Measurements from ENCODE around the gene NCKAP5.

Gene NCKAP5

GRCh38 chr2:133146893-133147292, 421.4 kb downstream of the NCKAP5 start:
- DNase-seq (ENCODE audit: low read depth in 2 of 2), result no peak

- no peak for DNase-seq (ENCODE audit: low read depth in 2 of 2)
Measured at GRCh38 chr2:133143645-133144044, 424.6 kb downstream of the NCKAP5 start.

GRCh38 chr2:133142087-133142486, 426.2 kb downstream of the NCKAP5 start:
- DNase-seq (ENCODE audit: low read depth in 2 of 2), result no peak

- no peak for DNase-seq (ENCODE audit: low read depth in 2 of 2)
Measured at GRCh38 chr2:133140620-133141019, 427.6 kb downstream of the NCKAP5 start.

GRCh38 chr2:133139847-133140533, 428.3 kb downstream of the NCKAP5 start:
- no peak for DNase-seq (ENCODE audit: low read depth in 2 of 2)

GRCh38 chr2:133138693-133139092, 429.6 kb downstream of the NCKAP5 start:
- no peak for DNase-seq (ENCODE audit: low read depth in 2 of 2)

GRCh38 chr2:133135035-133135654, 433.1 kb downstream of the NCKAP5 start:
- no peak for DNase-seq (ENCODE audit: low read depth in 2 of 2)

GRCh38 chr2:133130548-133131246, 437.6 kb downstream of the NCKAP5 start:
- no peak for DNase-seq (ENCODE audit: low read depth in 2 of 2)

GRCh38 chr2:133124446-133124845, 443.8 kb downstream of the NCKAP5 start:
- DNase-seq (ENCODE audit: low read depth in 2 of 2), result no peak

- DNase-seq (ENCODE audit: low read depth in 2 of 2), result no peak
Measured at GRCh38 chr2:133123904-133124303, 444.4 kb downstream of the NCKAP5 start.

GRCh38 chr2:133123393-133123792, 444.9 kb downstream of the NCKAP5 start:
- no peak for DNase-seq (ENCODE audit: low read depth in 2 of 2)

GRCh38 chr2:133122529-133122928, 445.7 kb downstream of the NCKAP5 start:
- no peak for DNase-seq (ENCODE audit: low read depth in 2 of 2)

- DNase-seq (ENCODE audit: low read depth in 2 of 2), result no peak
Measured at GRCh38 chr2:133120310-133120709, 448.0 kb downstream of the NCKAP5 start.

GRCh38 chr2:133110201-133110600, 458.1 kb downstream of the NCKAP5 start:
- no peak for DNase-seq (ENCODE audit: low read depth in 2 of 2)

- no peak for DNase-seq (ENCODE audit: low read depth in 2 of 2)
Measured at GRCh38 chr2:133109772-133110171, 458.5 kb downstream of the NCKAP5 start.

GRCh38 chr2:133107058-133107815, 461.0 kb downstream of the NCKAP5 start:
- DNase-seq (ENCODE audit: low read depth in 2 of 2), result no peak

GRCh38 chr2:133104871-133105270, 463.4 kb downstream of the NCKAP5 start:
- no peak for DNase-seq (ENCODE audit: low read depth in 2 of 2)

GRCh38 chr2:133098787-133099186, 469.5 kb downstream of the NCKAP5 start:
- no peak for DNase-seq (ENCODE audit: low read depth in 2 of 2)

GRCh38 chr2:133097666-133098065, 470.6 kb downstream of the NCKAP5 start:
- no peak for DNase-seq (ENCODE audit: low read depth in 2 of 2)

GRCh38 chr2:133092571-133092970, 475.7 kb downstream of the NCKAP5 start:
- no peak for DNase-seq (ENCODE audit: low read depth in 2 of 2)

- DNase-seq (ENCODE audit: low read depth in 2 of 2), result no peak
Measured at GRCh38 chr2:133090358-133090757, 477.9 kb downstream of the NCKAP5 start.

- DNase-seq (ENCODE audit: low read depth in 2 of 2), result no peak
Measured at GRCh38 chr2:133086176-133086575, 482.1 kb downstream of the NCKAP5 start.

Measured in stimulated activated CD4-positive, alpha-beta T cell treated with anti-CD3 and anti-CD28 coated beads, Interleukin-12 subunit alpha, Interleukin-12 subunit beta, amount 100 ng/mL, for 24 hours (primary cell).